Sigmoid colon (tissue), 4 donors: ENCODE data around the gene SYT5.

Experiments used
- EP300 ChIP-seq, 4 donors: sonication (generic); formaldehyde crosslinking; IDR thresholded peaks; one replicate each; pipeline ENCODE4 v1.6.1; 2017; ENCODE audit warnings: antibody characterized with exemption in 4 of 4
- POLR2A ChIP-seq, 2 donors: fragments of 450-650 bp; IDR thresholded peaks; one replicate each; pipeline ENCODE4 v1.6.1; 2016; ENCODE audit warnings: antibody characterized with exemption in 2 of 2, mild to moderate bottlenecking in 2 of 2, moderate library complexity in 2 of 2
- POLR2AphosphoS5 ChIP-seq, 4 donors: sonication (generic); formaldehyde crosslinking; IDR thresholded peaks; one replicate each; pipeline ENCODE4 v1.6.1; 2017; ENCODE audit warnings: antibody characterized with exemption in 4 of 4
- TF ChIP-seq, protein P1 (sequence below), 4 experiments: fragments of 450-650 bp in 3 of 4; fragments of 200-600 bp in 1 of 4; IDR thresholded peaks; one replicate each; pipeline ENCODE4 v1.5.1; 2016 to 2019; ENCODE audit warnings: antibody characterized with exemption in 4 of 4, mild to moderate bottlenecking in 3 of 4, moderate library complexity in 2 of 4

GRCh38 chr19:55156202-55157063, 23.7 kb downstream of the SYT5 start:
- TF ChIP-seq, protein P1, sequence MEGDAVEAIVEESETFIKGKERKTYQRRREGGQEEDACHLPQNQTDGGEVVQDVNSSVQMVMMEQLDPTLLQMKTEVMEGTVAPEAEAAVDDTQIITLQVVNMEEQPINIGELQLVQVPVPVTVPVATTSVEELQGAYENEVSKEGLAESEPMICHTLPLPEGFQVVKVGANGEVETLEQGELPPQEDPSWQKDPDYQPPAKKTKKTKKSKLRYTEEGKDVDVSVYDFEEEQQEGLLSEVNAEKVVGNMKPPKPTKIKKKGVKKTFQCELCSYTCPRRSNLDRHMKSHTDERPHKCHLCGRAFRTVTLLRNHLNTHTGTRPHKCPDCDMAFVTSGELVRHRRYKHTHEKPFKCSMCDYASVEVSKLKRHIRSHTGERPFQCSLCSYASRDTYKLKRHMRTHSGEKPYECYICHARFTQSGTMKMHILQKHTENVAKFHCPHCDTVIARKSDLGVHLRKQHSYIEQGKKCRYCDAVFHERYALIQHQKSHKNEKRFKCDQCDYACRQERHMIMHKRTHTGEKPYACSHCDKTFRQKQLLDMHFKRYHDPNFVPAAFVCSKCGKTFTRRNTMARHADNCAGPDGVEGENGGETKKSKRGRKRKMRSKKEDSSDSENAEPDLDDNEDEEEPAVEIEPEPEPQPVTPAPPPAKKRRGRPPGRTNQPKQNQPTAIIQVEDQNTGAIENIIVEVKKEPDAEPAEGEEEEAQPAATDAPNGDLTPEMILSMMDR (IDR thresholded peaks at IDR 0.05) = no peak
- TF ChIP-seq POLR2AphosphoS5 (IDR thresholded peaks at IDR 0.05) (no peak), POLR2A (IDR thresholded peaks at IDR 0.05) (no peak), EP300 (IDR thresholded peaks at IDR 0.05) (no peak)
